ENCODE results near the gene RAN.

- TF ChIP-seq CHD2 (IDR thresholded peaks at IDR 0.05; ENCODE audit: low read length, partially characterized antibody) (no peak), POLR2AphosphoS5 (IDR thresholded peaks at IDR 0.05; ENCODE audit: low read depth, low read length) (peak; percentile 74)
Measured at GRCh38 chr12:130871286-130872178, at the start of gene RAN.

Data from SK-N-SH (cell line).